ENCODE results near the gene RNF222. TPM values are rescaled to one million over a fixed set of nuclear protein-coding genes. Genes with fewer than 3 reads are reported as not detected.
A peak's percentile ranks its signal among the peaks of the same experiment; 100 is the strongest.
"Not testable (repeated sequence)": the region's sequence is repeated elsewhere in the genome, so short reads cannot be mapped to it uniquely, and the experiment has no call there.

RNF222 gene
- total RNA-seq, 8 experiments from 2014 or later, result 0.11 to 0.81 (median 0.19) TPM

- Histone ChIP-seq H3K4me3 (peak overlapping the region; percentile 48 to 76 (median 58)), H3K27ac (peak overlapping the region; percentile 79 to 92), H3K4me1 (replicated peaks in 1 of 2) (peaks cover 14 to 17% of the 10 kb centered on the region in 2 donors)
- WGBS, 10 experiments, result 10 to 90% (median 22%) methylated on average over 2 to 15 of the region's 18 CpGs
- peak; percentile 1 to 33 (median 18) for ATAC-seq (replicated peaks in 6 of 8)
- in situ Hi-C loops (cut with MboI; ENCODE audit: low pct_unique_long_range_greater_than_20kb in 2 of 9, low sequenced_read_pairs in 9 of 9, unreplicated experiment in 9 of 9), result no loop called here
Measured at GRCh38 chr17:8375738-8376259, 21.8 kb downstream of the RNF222 start.

DNA sequence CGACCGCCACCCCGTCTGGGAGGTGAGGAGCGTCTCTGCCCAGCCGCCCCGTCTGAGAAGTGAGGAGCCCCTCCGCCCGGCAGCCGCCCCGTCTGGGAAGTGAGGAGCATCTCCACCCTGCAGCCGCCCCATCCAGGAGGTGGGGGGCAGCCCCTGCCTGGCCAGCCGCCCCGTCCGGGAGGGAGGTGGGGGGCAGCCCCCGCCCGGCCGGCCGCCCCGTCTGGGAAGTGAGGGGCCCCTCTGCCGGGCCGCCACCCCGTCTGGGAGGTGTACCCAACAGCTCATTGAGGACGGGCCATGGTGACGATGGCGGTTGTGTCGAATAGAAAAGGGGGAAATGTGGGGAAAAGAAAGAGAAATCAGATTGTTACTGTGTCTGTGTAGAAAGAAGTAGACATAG lies 23.8 kb downstream of the RNF222 start:
- ATAC-seq (replicated peaks in 6 of 8); in situ Hi-C loops (cut with MboI; ENCODE audit: low pct_unique_long_range_greater_than_20kb in 2 of 9, low sequenced_read_pairs in 9 of 9, unreplicated experiment in 9 of 9); H3K4me3 ChIP-seq; H3K27ac ChIP-seq: not testable (repeated sequence)
- peaks cover 14 to 17% of the 10 kb centered on the region in 2 donors for H3K4me1 ChIP-seq (replicated peaks in 1 of 2)
- no CpG with 5 or more reads among the region's 26 CpGs for WGBS, 10 experiments

DNA sequence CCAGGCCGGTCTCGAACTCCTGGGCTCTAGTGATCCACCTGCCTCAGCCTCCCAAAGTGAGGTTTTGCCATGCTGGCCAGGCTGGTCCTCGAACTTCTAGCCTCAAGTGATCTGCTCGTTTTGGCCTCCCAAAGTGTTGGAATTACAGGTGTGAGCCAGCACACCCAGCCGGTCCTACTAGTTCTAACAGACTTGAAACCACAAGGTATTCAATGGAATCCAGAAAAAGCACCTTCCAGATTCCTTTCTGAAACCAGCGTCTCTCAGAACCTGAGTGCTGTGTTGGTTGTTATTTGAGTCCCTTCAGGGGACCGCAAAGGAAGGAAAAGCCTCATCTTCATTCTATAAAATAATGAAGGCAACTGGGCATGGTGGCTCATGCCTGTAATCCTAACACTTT lies 25.2 kb downstream of the RNF222 start:
- 80 to 100% (median 89%) methylated on average over 1 to 6 of the region's 7 CpGs; no CpG with 5 or more reads in 2 of the 10 experiments for whole genome bisulfite sequencing, 10 experiments
- H3K27ac ChIP-seq, result no peak overlapping the region
- H3K4me3 ChIP-seq, result no peak overlapping the region
- in situ Hi-C loops (cut with MboI; ENCODE audit: low pct_unique_long_range_greater_than_20kb in 2 of 9, low sequenced_read_pairs in 9 of 9, unreplicated experiment in 9 of 9), result no loop called here
- peaks cover 14 to 17% of the 10 kb centered on the region in 2 donors for H3K4me1 ChIP-seq (replicated peaks in 1 of 2)
- no peak for ATAC-seq (replicated peaks in 6 of 8)

DNA sequence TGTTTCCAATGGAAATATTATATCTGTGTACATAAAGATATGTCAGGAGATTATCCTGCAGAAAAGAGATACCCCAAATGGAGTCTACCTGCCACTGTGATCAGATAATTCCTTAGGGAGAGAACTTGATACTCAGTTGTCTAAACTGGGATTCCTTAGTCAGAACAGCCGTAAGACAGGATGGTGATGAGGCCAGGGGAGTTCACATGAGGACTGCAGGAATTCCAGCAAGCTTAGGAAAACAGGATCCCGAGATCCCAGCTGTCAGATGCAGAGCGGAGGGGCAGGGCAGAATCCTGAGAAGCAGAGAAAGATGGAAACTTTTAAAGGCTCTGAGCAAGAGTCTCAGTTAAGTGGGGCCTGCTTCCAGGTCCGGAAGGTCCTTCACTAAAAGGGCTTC lies 25.8 kb downstream of the RNF222 start:
- in situ Hi-C loops (cut with MboI; ENCODE audit: low pct_unique_long_range_greater_than_20kb in 2 of 9, low sequenced_read_pairs in 9 of 9, unreplicated experiment in 9 of 9), result no loop called here
- H3K4me3 ChIP-seq, result no peak overlapping the region
- ATAC-seq (replicated peaks in 6 of 8), result no peak
- no peak overlapping the region for H3K27ac ChIP-seq
- 60 to 100% (median 83%) methylated on average over 1 to 4 of the region's 4 CpGs; no CpG with 5 or more reads in 1 of the 10 experiments for WGBS, 10 experiments
- H3K4me1 ChIP-seq (replicated peaks in 1 of 2), result peaks cover 12 to 13% of the 10 kb centered on the region in 2 donors

GRCh38 chr17:8369944-8370343 lies 27.7 kb downstream of the RNF222 start:
- Histone ChIP-seq H3K4me1 (replicated peaks in 1 of 2) (peaks cover 4% of the 10 kb centered on the region in 2 donors), H3K4me3 (no peak overlapping the region), H3K27ac (no peak overlapping the region)
- ATAC-seq (replicated peaks in 6 of 8), result no peak
- 84 to 100% (median 96%) methylated on average over 1 to 8 of the region's 8 CpGs for WGBS, 10 experiments
- in situ Hi-C loops (cut with MboI; ENCODE audit: low pct_unique_long_range_greater_than_20kb in 2 of 9, low sequenced_read_pairs in 9 of 9, unreplicated experiment in 9 of 9), result no loop called here

DNA sequence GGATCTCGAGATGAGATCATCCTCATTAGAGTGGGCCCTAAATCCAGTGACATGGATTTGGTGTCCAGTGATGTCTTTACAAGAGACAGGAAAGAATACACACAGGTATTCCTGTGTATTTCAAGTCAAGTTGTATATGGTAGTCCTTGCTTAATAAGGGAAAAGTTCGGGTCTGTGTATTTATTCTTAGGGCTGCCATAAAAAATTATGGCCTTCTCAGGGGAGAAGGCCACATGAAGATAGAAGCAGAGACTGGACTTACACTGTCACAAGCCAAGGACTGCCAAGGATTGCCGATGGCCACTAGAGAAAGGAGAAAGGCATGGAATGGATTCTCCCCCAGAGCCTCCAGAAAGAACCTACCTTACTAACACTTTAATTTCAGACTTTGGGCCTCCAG lies 29.4 kb downstream of the RNF222 start:
- WGBS, 10 experiments, result 87 to 100% (median 98%) methylated on average over 1 to 3 of the region's 3 CpGs
- ATAC-seq (replicated peaks in 6 of 8), result no peak
- in situ Hi-C loops (cut with MboI; ENCODE audit: low pct_unique_long_range_greater_than_20kb in 2 of 9, low sequenced_read_pairs in 9 of 9, unreplicated experiment in 9 of 9), result no loop called here
- no peak overlapping the region for H3K4me3 ChIP-seq
- H3K4me1 ChIP-seq (replicated peaks in 1 of 2), result no peaks in the 10 kb centered on the region
- no peak overlapping the region for H3K27ac ChIP-seq

DNA sequence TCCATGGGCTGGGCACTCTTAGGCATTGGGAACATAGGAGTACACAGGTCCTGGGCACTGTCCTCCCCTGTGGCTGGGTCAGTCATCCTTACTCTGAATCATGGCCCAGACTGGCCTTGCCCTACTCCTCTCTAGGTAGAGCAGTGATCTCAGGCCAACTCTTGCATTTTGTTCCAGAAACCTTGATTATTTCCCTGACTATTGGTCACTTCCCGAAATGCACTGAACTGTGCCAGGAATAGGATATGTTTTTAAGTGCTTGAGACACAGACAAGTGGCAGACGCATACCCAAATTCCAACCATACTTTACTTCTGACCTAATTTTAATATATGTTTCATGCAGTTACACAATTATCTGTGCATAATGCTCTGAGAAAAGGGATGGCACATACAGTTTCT lies 31.4 kb downstream of the RNF222 start:
- peak in 3 of 8 experiments; percentile 80 to 92 (median 92) for ATAC-seq (replicated peaks in 6 of 8)
- no peaks in the 10 kb centered on the region for H3K4me1 ChIP-seq (replicated peaks in 1 of 2)
- no peak overlapping the region for H3K27ac ChIP-seq
- 8 to 100% (median 70%) methylated on average over 1 to 2 of the region's 2 CpGs; no CpG with 5 or more reads in 4 of the 10 experiments for WGBS, 10 experiments
- H3K4me3 ChIP-seq, result no peak overlapping the region
- in situ Hi-C loops (cut with MboI; ENCODE audit: low pct_unique_long_range_greater_than_20kb in 2 of 9, low sequenced_read_pairs in 9 of 9, unreplicated experiment in 9 of 9), result no loop called here

DNA sequence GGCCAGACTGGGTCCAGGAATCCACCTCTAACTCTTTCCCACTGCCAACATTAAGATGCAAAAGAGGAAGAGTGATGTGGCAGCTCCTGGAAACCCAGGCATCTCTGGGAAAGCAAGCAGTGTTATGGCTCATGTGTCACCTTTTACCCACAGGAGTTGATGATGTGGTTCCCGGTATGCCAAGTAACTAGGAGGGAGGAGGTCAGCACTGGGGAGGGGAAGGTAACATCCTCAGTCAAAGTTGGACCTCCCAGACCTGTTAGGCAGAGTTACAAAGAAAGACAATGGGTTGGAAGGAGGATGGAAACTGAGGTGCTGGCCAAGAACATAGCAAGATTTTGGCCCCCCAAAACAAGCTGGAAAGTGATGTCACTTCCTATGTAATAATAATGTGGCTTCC lies 32.5 kb downstream of the RNF222 start:
- in situ Hi-C loops (cut with MboI; ENCODE audit: low pct_unique_long_range_greater_than_20kb in 2 of 9, low sequenced_read_pairs in 9 of 9, unreplicated experiment in 9 of 9), result no loop called here
- Histone ChIP-seq H3K27ac (no peak overlapping the region), H3K4me1 (replicated peaks in 1 of 2) (no peaks in the 10 kb centered on the region), H3K4me3 (no peak overlapping the region)
- WGBS, 10 experiments, result 63 to 83% methylated on average over 1 of the region's 1 CpG; no CpG with 5 or more reads in 8 of the 10 experiments
- ATAC-seq (replicated peaks in 6 of 8), result peak in 1 of 8 experiments; percentile 32

- H3K27ac ChIP-seq, result no peak overlapping the region
- H3K4me3 ChIP-seq, result no peak overlapping the region
- H3K4me1 ChIP-seq (replicated peaks in 1 of 2), result peaks cover 0 to 5% of the 10 kb centered on the region in 2 donors
- WGBS, 10 experiments, result 30 to 100% (median 81%) methylated on average over 1 to 3 of the region's 4 CpGs; no CpG with 5 or more reads in 2 of the 10 experiments
- no peak for ATAC-seq (replicated peaks in 6 of 8)
- in situ Hi-C loops (cut with MboI; ENCODE audit: low pct_unique_long_range_greater_than_20kb in 2 of 9, low sequenced_read_pairs in 9 of 9, unreplicated experiment in 9 of 9), result no loop called here
Measured at GRCh38 chr17:8362651-8363332, 34.8 kb downstream of the RNF222 start.

DNA sequence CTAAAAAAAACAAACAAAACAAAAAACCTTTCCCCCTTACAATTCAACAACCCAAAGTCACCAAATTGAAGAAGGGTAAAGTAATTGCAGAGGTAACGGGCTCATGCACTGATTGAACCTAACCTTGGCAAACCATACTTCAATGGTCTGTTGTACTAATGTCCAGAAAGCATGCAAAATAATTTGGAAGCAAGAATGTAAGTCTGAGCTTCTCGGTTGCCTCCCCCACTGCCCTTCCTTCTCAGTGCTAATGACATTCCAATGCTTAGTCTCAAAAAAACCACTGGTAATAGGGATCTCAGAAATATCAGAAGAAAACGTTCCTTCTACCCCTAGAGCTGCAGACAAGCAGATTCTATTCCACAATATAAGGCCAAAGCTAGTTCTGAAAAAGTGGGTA lies 36.9 kb downstream of the RNF222 start:
- no peak overlapping the region for H3K27ac ChIP-seq
- H3K4me3 ChIP-seq, result no peak overlapping the region
- peaks cover 0 to 5% of the 10 kb centered on the region in 2 donors for H3K4me1 ChIP-seq (replicated peaks in 1 of 2)
- 40 to 83% (median 63%) methylated on average over 1 to 3 of the region's 3 CpGs for WGBS, 10 experiments
- no peak for ATAC-seq (replicated peaks in 6 of 8)
- in situ Hi-C loops (cut with MboI; ENCODE audit: low pct_unique_long_range_greater_than_20kb in 2 of 9, low sequenced_read_pairs in 9 of 9, unreplicated experiment in 9 of 9), result no loop called here

DNA sequence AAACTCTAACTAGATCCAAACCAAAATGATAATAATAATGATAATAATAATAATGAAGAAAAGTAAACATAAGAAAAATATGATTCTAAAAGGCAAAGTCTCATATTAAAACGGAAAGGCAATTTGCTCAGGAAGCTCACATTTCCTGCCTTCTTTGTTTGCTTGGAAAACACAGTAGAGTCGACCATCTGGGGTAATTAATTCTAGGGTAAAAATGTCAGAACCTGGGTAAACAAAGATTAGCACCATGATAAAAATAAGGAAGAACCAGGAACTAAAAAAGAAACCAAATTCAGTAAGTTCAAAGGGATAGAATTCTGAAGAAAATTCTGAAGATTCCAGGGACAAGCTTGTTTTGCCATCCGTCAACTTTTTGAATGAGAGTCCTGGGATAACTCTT lies 37.4 kb downstream of the RNF222 start:
- ATAC-seq (replicated peaks in 6 of 8), result no peak
- WGBS, 10 experiments, result 11 to 52% (median 36%) methylated on average over 2 to 3 of the region's 3 CpGs
- in situ Hi-C loops (cut with MboI; ENCODE audit: low pct_unique_long_range_greater_than_20kb in 2 of 9, low sequenced_read_pairs in 9 of 9, unreplicated experiment in 9 of 9), result no loop called here
- Histone ChIP-seq H3K4me1 (replicated peaks in 1 of 2) (peaks cover 0 to 5% of the 10 kb centered on the region in 2 donors), H3K4me3 (no peak overlapping the region), H3K27ac (no peak overlapping the region)

DNA sequence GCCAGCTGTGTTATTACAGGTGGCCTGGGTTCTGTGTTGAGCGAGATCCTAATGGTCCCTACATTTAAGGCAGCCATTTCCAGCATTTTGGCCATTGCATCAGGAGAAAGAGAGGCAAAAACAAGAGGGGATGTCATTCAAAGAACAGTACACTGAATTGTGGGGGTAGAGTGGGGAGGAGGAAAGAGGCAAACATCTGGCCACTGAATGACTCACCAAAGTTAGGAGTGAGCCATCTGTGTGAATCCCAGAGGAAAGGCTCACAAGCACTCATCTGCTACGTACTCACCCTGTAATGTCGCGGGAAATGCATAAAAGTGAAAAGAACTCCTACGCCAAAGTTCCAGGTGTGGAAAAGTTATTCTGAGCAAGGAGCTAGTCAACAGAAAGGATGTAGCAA lies 37.9 kb downstream of the RNF222 start:
- peak in 6 of 8 experiments; percentile 22 to 97 (median 68) for ATAC-seq (replicated peaks in 6 of 8)
- in situ Hi-C loops (cut with MboI; ENCODE audit: low pct_unique_long_range_greater_than_20kb in 2 of 9, low sequenced_read_pairs in 9 of 9, unreplicated experiment in 9 of 9), result no loop called here
- H3K4me1 ChIP-seq (replicated peaks in 1 of 2), result peaks cover under 1 to 6% of the 10 kb centered on the region in 2 donors
- H3K4me3 ChIP-seq, result no peak overlapping the region
- 0 to 72% (median 59%) methylated on average over 2 to 5 of the region's 5 CpGs for WGBS, 10 experiments
- H3K27ac ChIP-seq, result no peak overlapping the region

DNA sequence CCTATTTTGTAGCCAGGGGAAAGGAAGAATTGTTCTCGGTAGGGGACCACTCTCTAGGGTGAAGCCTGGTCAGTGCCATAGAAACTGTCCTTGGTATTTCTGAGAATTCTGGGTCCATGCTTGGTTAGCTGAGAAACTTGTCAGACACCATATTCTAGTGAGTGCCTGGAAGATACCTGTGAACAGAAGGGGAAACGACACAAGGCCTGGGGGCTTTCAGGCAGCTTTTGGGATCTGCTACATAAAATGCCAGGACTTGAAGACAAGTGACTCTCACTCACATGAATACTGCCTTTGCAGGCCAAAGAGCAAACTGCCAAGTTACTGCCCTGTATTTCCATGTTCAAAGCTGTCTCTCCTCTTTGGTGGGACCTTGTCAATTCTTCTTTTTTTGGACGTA lies 39.7 kb downstream of the RNF222 start:
- Histone ChIP-seq H3K4me3 (no peak overlapping the region), H3K4me1 (replicated peaks in 1 of 2) (peaks cover 2 to 11% of the 10 kb centered on the region in 2 donors), H3K27ac (no peak overlapping the region)
- ATAC-seq (replicated peaks in 6 of 8), result no peak
- WGBS, 10 experiments, result 80 to 100% (median 93%) methylated on average over 1 to 3 of the region's 3 CpGs; no CpG with 5 or more reads in 3 of the 10 experiments
- in situ Hi-C loops (cut with MboI; ENCODE audit: low pct_unique_long_range_greater_than_20kb in 2 of 9, low sequenced_read_pairs in 9 of 9, unreplicated experiment in 9 of 9), result no loop called here

GRCh38 chr17:8354236-8354635 lies 43.4 kb downstream of the RNF222 start:
- no peak overlapping the region for H3K4me3 ChIP-seq
- peak in 6 of 8 experiments; percentile 17 to 79 (median 70) for ATAC-seq (replicated peaks in 6 of 8)
- in situ Hi-C loops (cut with MboI; ENCODE audit: low pct_unique_long_range_greater_than_20kb in 2 of 9, low sequenced_read_pairs in 9 of 9, unreplicated experiment in 9 of 9), result no loop called here

More at GRCh38 chr17:8354236-8354635, 43.4 kb downstream of the RNF222 start:
- H3K27ac ChIP-seq, result no peak overlapping the region
- WGBS, 10 experiments, result 21 to 59% (median 54%) methylated on average over 3 to 8 of the region's 8 CpGs; no CpG with 5 or more reads in 3 of the 10 experiments
- peaks cover 2 to 6% of the 10 kb centered on the region in 2 donors for H3K4me1 ChIP-seq (replicated peaks in 1 of 2)

Data from motor neuron (in vitro differentiated cells).